ENCODE measurements around the gene PRLR.
A peak's percentile ranks its signal among the peaks of the same experiment; 100 is the strongest.

PRLR gene

GRCh38 chr5:35141739-35142138, 88.5 kb downstream of the PRLR start:
- no peak for TF ChIP-seq CREB5 (CRISPR knock-in tag; IDR thresholded peaks at IDR 0.05; ENCODE audit: low read depth)
- no peak for TF ChIP-seq GLIS3 (CRISPR knock-in tag; IDR thresholded peaks at IDR 0.05)
- TF ChIP-seq TCF4 (CRISPR knock-in tag; IDR thresholded peaks at IDR 0.05; ENCODE audit: borderline replicate concordance): no peak
- no peak for TF ChIP-seq PPARA (CRISPR knock-in tag; IDR thresholded peaks at IDR 0.05; ENCODE audit: borderline replicate concordance)
- no peak for TF ChIP-seq ISL1 (CRISPR knock-in tag; IDR thresholded peaks at IDR 0.05)
- TF ChIP-seq ZNF565 (CRISPR knock-in tag; conservative IDR thresholded peaks at IDR 0.05; ENCODE audit: low read depth): no peak
- TF ChIP-seq CSDC2 (CRISPR knock-in tag; IDR thresholded peaks at IDR 0.05): no peak
- no peak for TF ChIP-seq ESRRG (CRISPR knock-in tag; IDR thresholded peaks at IDR 0.05)
- TF ChIP-seq BACH2 (CRISPR knock-in tag; IDR thresholded peaks at IDR 0.05; ENCODE audit: borderline replicate concordance): no peak
- TF ChIP-seq ZFP30 (CRISPR knock-in tag; IDR thresholded peaks at IDR 0.05): no peak
- TF ChIP-seq OSR1 (CRISPR knock-in tag; IDR thresholded peaks at IDR 0.05): no peak
- no peak for TF ChIP-seq TSHZ2 (CRISPR knock-in tag; IDR thresholded peaks at IDR 0.05)
- TF ChIP-seq PATZ1 (CRISPR knock-in tag; IDR thresholded peaks at IDR 0.05; ENCODE audit: borderline replicate concordance): no peak
- TF ChIP-seq ZC3H10 (CRISPR knock-in tag; IDR thresholded peaks at IDR 0.05): no peak
- TF ChIP-seq TOX (CRISPR knock-in tag; IDR thresholded peaks at IDR 0.05; ENCODE audit: borderline replicate concordance): no peak
- TF ChIP-seq CSRNP3 (CRISPR knock-in tag; IDR thresholded peaks at IDR 0.05): no peak
- no peak for TF ChIP-seq ZFP3 (CRISPR knock-in tag; IDR thresholded peaks at IDR 0.05)
- no peak for TF ChIP-seq SNAI2 (CRISPR knock-in tag; IDR thresholded peaks at IDR 0.05)
- no peak for TF ChIP-seq POU6F1 (CRISPR knock-in tag; IDR thresholded peaks at IDR 0.05; ENCODE audit: borderline replicate concordance, low read depth)
- ATAC-seq: no peak

GRCh38 chr5:35138232-35138631, 92.1 kb downstream of the PRLR start:
- no peak for TF ChIP-seq ESRRG (CRISPR knock-in tag; IDR thresholded peaks at IDR 0.05)
- no peak; the same call in 2 of the 3 replicates for ATAC-seq

GRCh38 chr5:35136386-35136785, 93.9 kb downstream of the PRLR start:
- peak; percentile 41; the same call in 2 of the 3 replicates for ATAC-seq

More at GRCh38 chr5:35136386-35136785, 93.9 kb downstream of the PRLR start:
- TF ChIP-seq PATZ1 (CRISPR knock-in tag; IDR thresholded peaks at IDR 0.05; ENCODE audit: borderline replicate concordance): no peak
- no peak for TF ChIP-seq CREB5 (CRISPR knock-in tag; IDR thresholded peaks at IDR 0.05; ENCODE audit: low read depth)
- TF ChIP-seq BACH2 (CRISPR knock-in tag; IDR thresholded peaks at IDR 0.05; ENCODE audit: borderline replicate concordance): no peak
- TF ChIP-seq TOX (CRISPR knock-in tag; IDR thresholded peaks at IDR 0.05; ENCODE audit: borderline replicate concordance): no peak

All from SK-N-SH treated with all-trans-retinoic acid at 6 μM for 48 hours (cell line).